NCI-H1048 (cell line): ENCODE data around the gene VCX2.
"Not testable (repeated sequence)": the region's sequence is repeated elsewhere in the genome, so short reads cannot be mapped to it uniquely, and the experiment has no call there.

ENCODE experiments used
- DNase-seq: peaks from one replicate; lab custom pipeline; 2025; lab: John Stamatoyannopoulos, UW

Gene VCX2

GRCh38 chrX:8171169-8171568 is at the start of gene VCX2:
Gene VCX2 (minus strand): TSS chrX:8171267. CDS start chrX:8170643, 624 bp downstream.
- not testable (repeated sequence) for DNase-seq

DNA sequence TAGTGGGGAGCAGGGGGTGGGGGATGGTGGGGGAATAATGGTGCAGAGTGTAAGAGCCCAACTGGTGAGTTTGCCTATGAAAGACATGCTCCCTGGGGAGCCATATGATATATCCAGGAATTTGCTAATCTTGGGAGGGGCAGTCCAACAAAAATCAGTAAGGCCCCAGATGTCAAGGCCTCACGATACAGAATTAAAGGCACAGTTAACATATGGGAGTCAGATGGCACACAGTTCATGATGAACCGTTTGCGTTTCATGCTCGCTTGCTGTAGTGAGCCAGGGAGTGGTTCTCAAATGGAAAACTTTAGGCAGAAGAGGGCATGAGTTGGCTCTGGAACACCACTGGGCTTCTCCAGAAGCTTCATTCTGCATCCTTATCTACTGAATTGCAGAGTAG is 33.9 kb upstream of the VCX2 start:
- DNase-seq, result no peak

- DNase-seq, result no peak
Measured at GRCh38 chrX:8204169-8204935, 33.3 kb upstream of the VCX2 start.

- no peak for DNase-seq
Measured at GRCh38 chrX:8201896-8202331, 30.8 kb upstream of the VCX2 start.

DNA sequence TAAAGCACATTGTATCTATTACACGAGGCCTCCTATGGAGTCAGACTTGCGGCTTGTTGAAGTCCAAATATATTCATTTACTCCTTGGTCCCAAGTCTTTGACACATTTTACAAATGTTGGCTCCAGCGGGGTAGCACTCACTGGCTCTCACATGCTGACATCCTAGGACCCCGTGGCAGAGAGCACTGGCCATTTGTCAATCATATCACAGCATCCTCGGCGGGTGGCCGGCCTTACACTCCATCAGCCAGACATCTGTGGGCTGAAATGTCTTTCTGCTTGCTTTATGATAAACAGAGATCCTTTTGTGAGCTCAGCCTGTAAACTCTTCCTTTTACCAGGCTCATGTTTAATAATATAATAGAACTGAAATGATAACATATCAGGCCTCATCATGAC is 25.7 kb upstream of the VCX2 start:
- DNase-seq, result no peak

GRCh38 chrX:8194216-8194615 is 23.1 kb upstream of the VCX2 start:
- DNase-seq, result no peak

DNA sequence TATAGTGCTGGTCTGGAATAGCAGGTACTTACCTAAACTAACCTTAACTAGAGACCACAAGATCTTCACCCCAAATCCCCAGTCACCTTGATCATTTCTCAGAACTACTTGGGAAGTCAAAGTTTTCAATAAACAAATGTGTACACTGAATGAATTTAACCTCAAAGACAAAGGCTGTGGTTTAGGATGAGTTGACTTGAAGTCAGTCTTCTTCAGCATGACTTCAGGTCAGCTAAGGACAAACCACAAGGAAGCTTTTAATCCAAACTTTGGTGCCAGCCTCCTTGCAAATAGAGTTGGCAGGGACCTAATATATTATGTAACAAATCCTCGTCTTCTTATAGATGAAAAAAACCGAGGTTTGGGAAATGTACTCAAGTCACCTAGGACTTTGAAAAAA is 21.2 kb upstream of the VCX2 start:
- DNase-seq, result no peak

DNA sequence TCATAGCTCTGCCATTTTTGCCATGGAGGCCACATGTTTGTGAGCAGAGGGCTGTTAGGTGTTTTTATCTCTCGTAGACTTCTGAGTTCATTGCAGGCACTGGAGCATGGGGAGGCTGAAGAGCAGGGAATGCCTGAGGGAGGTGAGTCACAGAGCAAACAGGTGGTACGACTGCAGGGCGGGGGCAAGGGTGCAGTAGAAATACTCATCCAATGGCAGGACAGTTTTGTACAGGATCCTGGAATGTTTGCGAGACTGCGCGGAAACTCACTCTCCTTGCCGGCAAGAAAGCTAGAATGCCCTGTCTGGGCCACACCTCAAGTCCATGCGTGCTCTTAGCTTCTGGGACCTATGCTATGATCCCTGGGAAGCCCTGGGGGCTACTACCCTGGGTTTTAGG is 20.0 kb upstream of the VCX2 start:
- DNase-seq, result no peak

DNA sequence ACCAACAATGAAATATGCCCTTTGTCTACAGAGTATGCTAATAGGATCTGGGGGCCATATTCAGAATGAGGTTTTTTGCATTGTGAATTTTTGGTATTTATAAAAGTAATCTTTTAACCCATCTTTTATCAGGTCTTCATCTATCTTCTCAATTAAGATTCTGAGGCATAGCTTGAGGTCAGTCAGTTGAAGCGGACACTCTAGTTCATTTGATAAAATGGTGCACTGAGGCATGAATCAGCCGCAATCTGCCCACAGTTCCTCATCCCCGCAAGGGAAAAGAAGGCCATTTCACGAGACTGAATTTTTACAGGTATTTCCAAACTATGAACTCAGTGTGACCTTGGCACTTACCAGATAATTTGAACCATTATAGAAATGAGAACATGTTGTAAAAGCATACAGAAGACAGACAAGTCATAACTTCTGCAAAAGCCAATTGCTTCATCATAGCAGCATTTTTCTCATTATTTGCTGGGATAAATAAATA is 19.3 kb upstream of the VCX2 start:
- no peak for DNase-seq

DNA sequence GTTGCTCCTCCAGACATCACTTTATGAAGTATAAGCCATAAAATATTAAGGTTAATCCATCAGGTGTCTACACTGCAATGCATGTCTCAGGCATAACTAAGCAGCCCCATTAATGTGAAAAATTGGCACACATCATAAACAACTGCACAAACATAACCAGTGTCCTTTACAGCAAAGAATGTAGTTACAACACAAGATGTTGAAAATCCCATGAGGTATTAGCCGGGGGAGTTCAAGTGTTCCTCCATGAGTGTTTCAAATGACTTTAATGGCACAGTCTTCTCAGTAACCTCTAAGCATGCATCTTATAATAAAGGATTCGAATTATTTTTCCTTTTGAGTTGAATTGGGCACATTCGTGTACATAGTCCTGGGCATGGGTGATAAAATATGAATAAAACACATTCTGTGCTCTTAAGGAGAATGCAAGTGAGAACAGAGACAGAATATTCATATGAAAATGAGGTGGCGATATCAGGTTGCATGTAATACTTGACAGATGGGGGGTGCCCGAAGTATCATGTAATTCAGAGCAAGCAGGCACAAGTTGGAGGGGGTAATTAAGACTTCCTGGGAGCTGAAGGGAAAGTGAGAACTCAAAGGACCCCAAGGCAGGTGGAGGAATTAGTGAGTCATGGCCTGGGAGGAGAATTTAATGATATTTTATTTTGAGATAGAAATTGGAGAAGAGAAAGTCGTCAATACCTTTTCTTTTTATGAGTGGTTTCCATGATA is 18.2 kb upstream of the VCX2 start:
- no peak for DNase-seq

- no peak for DNase-seq
Measured at GRCh38 chrX:8183346-8183745, 12.3 kb upstream of the VCX2 start.

GRCh38 chrX:8179656-8180055 is 8.6 kb upstream of the VCX2 start:
- DNase-seq, result no peak

DNA sequence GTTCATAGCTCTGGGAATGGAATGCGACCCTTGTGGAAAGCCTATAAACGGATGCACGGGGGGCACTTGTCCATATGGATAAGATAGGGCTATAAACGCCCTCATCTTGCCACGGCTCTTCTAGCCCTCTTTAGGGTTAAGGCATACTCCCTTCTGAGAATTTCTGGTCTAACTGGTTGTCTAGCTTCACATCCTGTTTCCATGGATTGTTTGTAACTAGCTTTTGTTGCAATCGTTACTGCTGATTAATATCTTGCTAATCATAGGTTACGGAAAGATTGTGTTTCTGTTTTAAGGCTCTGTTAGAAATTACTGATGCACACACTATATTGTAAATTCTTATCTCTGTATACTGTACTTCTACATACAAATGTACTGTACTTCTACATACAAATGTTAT is 17.1 kb downstream of the VCX2 start:
- DNase-seq, result not testable (repeated sequence)

- DNase-seq, result no peak
Measured at GRCh38 chrX:8147226-8147625, 23.8 kb downstream of the VCX2 start.

DNA sequence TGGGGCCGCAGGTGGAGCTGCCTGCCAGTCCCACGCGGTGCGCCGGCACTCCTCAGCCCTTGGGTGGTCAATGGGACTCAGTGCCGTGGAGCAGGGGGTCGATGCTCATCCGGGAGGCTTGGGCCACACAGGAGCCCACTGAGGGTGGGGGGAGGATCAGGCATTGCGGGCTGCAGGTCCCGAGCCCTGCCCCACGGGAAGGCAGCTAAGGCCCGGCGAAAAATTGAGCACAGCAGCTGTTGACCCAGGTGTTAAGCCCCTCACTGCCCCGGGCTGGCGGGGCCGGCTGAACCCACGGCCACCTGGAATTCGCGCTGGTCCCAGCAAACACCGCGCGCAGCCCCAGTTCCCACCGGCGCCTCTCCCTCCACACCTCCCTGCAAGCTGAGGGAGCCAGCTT is 26.1 kb downstream of the VCX2 start:
- DNase-seq, result no peak

DNA sequence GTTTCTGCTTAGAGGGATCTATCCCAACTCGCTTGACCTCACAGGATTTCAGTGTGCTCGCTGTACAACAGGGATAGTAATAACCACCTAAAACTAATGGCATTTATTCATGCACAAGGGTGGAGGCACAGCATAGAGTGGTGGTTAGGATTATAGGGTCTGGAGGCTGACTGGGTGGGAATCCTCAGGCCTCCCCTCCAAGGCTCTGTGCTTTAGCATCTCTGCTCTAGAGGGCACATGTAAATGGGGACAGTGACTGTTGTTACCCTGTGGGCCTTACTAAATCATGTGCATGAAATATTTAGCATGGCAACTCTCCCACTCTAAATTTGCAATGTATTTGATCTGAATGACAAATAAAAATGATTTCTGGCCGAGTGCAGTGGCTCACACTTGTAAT is 29.2 kb downstream of the VCX2 start:
- DNase-seq, result no peak

DNA sequence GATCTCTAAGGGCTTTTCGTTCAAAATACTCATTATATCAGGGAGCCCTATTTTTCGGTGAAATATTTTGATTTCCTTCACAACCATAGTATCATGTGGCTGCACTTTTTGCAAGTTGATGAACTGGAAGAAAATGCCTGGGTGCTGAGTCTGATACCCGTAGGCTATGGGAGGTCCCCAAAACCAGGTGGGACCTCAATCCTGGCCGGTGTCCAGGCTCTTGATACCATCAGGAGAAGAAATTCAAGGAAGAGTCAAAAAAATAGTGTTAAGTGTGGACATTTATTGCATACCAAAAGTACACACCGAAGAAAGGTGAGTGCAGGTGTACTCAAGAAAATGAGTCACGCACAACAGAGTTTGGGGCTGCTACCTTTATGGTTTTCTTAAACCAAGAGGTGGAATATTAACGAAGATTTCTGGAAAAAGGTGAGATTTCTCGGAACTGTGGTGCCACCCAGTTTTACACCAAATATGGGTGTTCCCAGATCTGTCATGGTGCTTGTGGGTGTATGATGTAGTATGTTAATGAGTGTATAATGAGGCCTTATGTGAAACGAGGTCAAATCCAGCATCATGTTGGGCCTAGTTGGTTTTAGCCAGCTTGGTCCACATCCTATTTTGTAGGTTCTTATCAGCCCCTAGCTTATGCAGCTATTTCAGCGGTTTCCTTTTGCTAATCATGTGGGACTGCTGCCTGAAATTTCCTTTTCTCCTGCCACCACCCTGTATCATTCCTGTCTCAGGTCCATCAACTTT is 29.9 kb downstream of the VCX2 start:
- no peak for DNase-seq

GRCh38 chrX:8139716-8140115 is 31.4 kb downstream of the VCX2 start:
- DNase-seq, result no peak

- DNase-seq, result no peak
Measured at GRCh38 chrX:8138252-8138651, 32.8 kb downstream of the VCX2 start.

DNA sequence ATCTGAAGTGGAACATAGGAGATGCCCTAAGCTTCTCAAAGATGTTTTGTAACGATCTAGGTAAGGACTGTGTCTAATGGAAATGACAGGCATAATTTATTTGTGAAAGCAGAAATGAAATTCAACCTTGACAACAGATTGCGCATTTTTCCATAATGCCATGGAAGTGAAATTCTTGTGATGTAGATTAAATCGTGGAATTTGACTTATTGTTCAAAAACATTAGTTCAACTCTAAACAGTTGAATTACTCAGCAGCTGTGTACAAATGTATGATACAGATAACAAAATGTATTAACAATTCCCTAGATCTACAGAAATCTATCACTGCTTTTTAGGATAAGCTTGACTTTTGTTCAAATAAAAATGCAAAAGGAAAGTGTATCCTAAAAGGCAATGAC is 44.4 kb downstream of the VCX2 start:
- no peak for DNase-seq

GRCh38 chrX:8126092-8126491 is 45.0 kb downstream of the VCX2 start:
- no peak for DNase-seq

GRCh38 chrX:8125566-8125965 is 45.5 kb downstream of the VCX2 start:
- DNase-seq, result no peak

- no peak for DNase-seq
Measured at GRCh38 chrX:8122538-8122937, 48.5 kb downstream of the VCX2 start.
